ENCODE measurements around the gene JMJD8. TPM values are rescaled to one million over a fixed set of nuclear protein-coding genes. Genes with fewer than 3 reads are reported as not detected.

JMJD8 gene
- total RNA-seq, 1 donor from 2014 or later = 62.9 TPM

- DNase-seq (ENCODE audit: extremely low spot score in 2 of 2) = no peak
- intact Hi-C loops (cut with DNase I) = no loop called here
- peaks cover 20% of the 10 kb centered on the region for H3K27me3 ChIP-seq
- no peak for TF ChIP-seq POLR2AphosphoS5 (IDR thresholded peaks at IDR 0.05; ENCODE audit: insufficient read depth in 1 of 2, low read depth in 1 of 2)
- TF ChIP-seq CTCF (IDR thresholded peaks at IDR 0.05) = no peak
- TF ChIP-seq POLR2A (IDR thresholded peaks at IDR 0.05) = no peak
- no peaks in the 10 kb centered on the region for H3K36me3 ChIP-seq
- H3K9me3 ChIP-seq = no peaks in the 10 kb centered on the region
- no peak overlapping the region for H3K27ac ChIP-seq
- H3K4me1 ChIP-seq = peaks cover 11% of the 10 kb centered on the region
- no peak overlapping the region for H3K4me3 ChIP-seq
Observed at GRCh38 chr16:708959-709358, 24.8 kb upstream of the JMJD8 start.

- no peak for DNase-seq (ENCODE audit: extremely low spot score in 2 of 2)
- Histone ChIP-seq H3K4me1 (peaks cover 11% of the 10 kb centered on the region), H3K4me3 (no peak overlapping the region), H3K27me3 (peaks cover 23% of the 10 kb centered on the region), H3K36me3 (no peaks in the 10 kb centered on the region), H3K9me3 (no peaks in the 10 kb centered on the region), H3K27ac (no peak overlapping the region)
- intact Hi-C loops (cut with DNase I) = no loop called here
- TF ChIP-seq CTCF (IDR thresholded peaks at IDR 0.05) (no peak), POLR2A (IDR thresholded peaks at IDR 0.05) (no peak), POLR2AphosphoS5 (IDR thresholded peaks at IDR 0.05; ENCODE audit: insufficient read depth in 1 of 2, low read depth in 1 of 2) (no peak)
Observed at GRCh38 chr16:708019-708418, 23.9 kb upstream of the JMJD8 start.

- H3K9me3 ChIP-seq = no peaks in the 10 kb centered on the region
- H3K4me3 ChIP-seq = no peak overlapping the region
- intact Hi-C loops (cut with DNase I) = no loop called here
- H3K27me3 ChIP-seq = peaks cover 28% of the 10 kb centered on the region
- H3K36me3 ChIP-seq = no peaks in the 10 kb centered on the region
- no peak overlapping the region for H3K27ac ChIP-seq
- TF ChIP-seq POLR2AphosphoS5 (IDR thresholded peaks at IDR 0.05; ENCODE audit: insufficient read depth in 1 of 2, low read depth in 1 of 2) = no peak
- TF ChIP-seq CTCF (IDR thresholded peaks at IDR 0.05) = no peak
- TF ChIP-seq POLR2A (IDR thresholded peaks at IDR 0.05) = no peak
- H3K4me1 ChIP-seq = peaks cover 11% of the 10 kb centered on the region
- DNase-seq (ENCODE audit: extremely low spot score in 2 of 2) = no peak
Observed at GRCh38 chr16:707062-707538, 23.0 kb upstream of the JMJD8 start.

GRCh38 chr16:706189-707061 lies 22.3 kb upstream of the JMJD8 start:
- intact Hi-C loops (cut with DNase I) = no loop called here
- Histone ChIP-seq H3K27ac (no peak overlapping the region), H3K36me3 (no peaks in the 10 kb centered on the region), H3K9me3 (no peaks in the 10 kb centered on the region), H3K27me3 (peaks cover 34% of the 10 kb centered on the region), H3K4me1 (peaks cover 11% of the 10 kb centered on the region), H3K4me3 (peak overlapping the region in 1 of 2 donors; percentile 19)
- no peak for DNase-seq (ENCODE audit: extremely low spot score in 2 of 2)
- no peak for TF ChIP-seq CTCF (IDR thresholded peaks at IDR 0.05)
- no peak for TF ChIP-seq POLR2AphosphoS5 (IDR thresholded peaks at IDR 0.05; ENCODE audit: insufficient read depth in 1 of 2, low read depth in 1 of 2)
- no peak for TF ChIP-seq POLR2A (IDR thresholded peaks at IDR 0.05)

Data from vagina (tissue), 2 donors.